Loucy (cell line): ENCODE data around the gene IGFL3.
A peak's percentile ranks its signal among the peaks of the same experiment; 100 is the strongest.
"Not testable (repeated sequence)": the region's sequence is repeated elsewhere in the genome, so short reads cannot be mapped to it uniquely, and the experiment has no call there.

Experiments used
- CTCF ChIP-seq: fragments of 200-600 bp; sonication (generic); conservative IDR thresholded peaks from 2 replicates; pipeline ENCODE4 v1.5.1; 2014; ENCODE audit warnings: mild to moderate bottlenecking, antibody characterized with exemption, low read length
- EZH2phosphoT487 ChIP-seq: fragments of 200-600 bp; IDR thresholded peaks from 2 replicates; pipeline ENCODE4 v1.6.1; 2018; ENCODE audit warnings: antibody characterized with exemption, mild to moderate bottlenecking, moderate library complexity, borderline replicate concordance

DNA sequence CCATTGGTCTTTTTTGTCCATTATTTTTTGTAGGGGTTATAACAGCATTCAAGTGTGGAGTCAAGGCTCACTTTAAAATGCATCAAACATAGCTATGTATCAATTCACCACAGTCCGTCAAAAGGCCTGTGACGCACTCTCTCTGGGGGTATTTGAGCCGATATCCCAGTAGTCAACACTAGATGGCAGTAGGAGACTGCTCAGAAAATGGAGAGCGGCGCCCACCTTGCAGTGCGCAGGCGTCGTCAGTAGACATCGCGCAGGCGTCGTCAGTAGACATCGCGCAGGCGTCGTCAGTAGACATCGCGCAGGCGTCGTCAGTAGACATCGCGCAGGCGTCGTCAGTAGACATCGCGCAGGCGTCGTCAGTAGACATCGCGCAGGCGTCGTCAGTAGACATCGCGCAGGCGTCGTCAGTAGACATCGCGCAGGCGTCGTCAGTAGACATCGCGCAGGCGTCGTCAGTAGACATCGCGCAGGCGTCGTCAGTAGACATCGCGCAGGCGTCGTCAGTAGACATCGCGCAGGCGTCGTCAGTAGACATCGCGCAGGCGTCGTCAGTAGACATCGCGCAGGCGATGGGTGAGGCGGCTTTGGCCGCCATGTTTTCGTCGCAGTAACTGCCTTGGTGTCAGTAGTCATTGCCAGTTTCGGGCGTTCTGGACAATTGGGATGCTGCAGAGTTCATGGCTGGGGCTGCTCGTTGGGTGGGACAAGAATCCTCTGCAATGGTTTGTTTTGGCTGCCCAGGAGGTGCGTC is 45.7 kb downstream of the IGFL3 start:
- TF ChIP-seq EZH2phosphoT487, result not testable (repeated sequence)
- peak; percentile 58 for TF ChIP-seq CTCF
